LNCaP clone FGC (cell line): ENCODE measurements around the gene ST6GALNAC3.
"Not testable (repeated sequence)": the region's sequence is repeated elsewhere in the genome, so short reads cannot be mapped to it uniquely, and the experiment has no call there.

ENCODE experiments used
- DNase-seq: peaks from one replicate; pipeline ENCODE4 v3.0.0-alpha.2; 2011; ENCODE audit warnings: low read depth
- H3K4me3 ChIP-seq: 2 replicates; pipeline ENCODE4 v1.5.1; 2011; ENCODE audit warnings: mild to moderate bottlenecking, low read depth, low read length, control low read depth
- CTCF ChIP-seq: IDR thresholded peaks from 2 replicates; pipeline ENCODE4 v1.5.1; 2012; ENCODE audit warnings: mild to moderate bottlenecking; ENCODE audit not compliant: control insufficient read depth, insufficient read depth; ENCODE audit errors: extremely low read depth

ST6GALNAC3 gene

GRCh38 chr1:76090283-76091203 is 16.0 kb downstream of the ST6GALNAC3 start:
- H3K4me3 ChIP-seq: no peak overlapping the region
- no peak for DNase-seq
- TF ChIP-seq CTCF: no peak

- TF ChIP-seq CTCF: no peak
These were observed 18.3 kb downstream of the ST6GALNAC3 start for GRCh38 chr1:76092812-76093211.

GRCh38 chr1:76093522-76094312 is 19.2 kb downstream of the ST6GALNAC3 start:
- no peak for TF ChIP-seq CTCF
- DNase-seq: no peak

More at GRCh38 chr1:76092812-76093211, 18.3 kb downstream of the ST6GALNAC3 start:
- DNase-seq: no peak
- no peak overlapping the region for H3K4me3 ChIP-seq

GRCh38 chr1:76095802-76096201 is 21.3 kb downstream of the ST6GALNAC3 start:
- DNase-seq: no peak
- TF ChIP-seq CTCF: no peak
- H3K4me3 ChIP-seq: no peak overlapping the region

More at GRCh38 chr1:76093522-76094312, 19.2 kb downstream of the ST6GALNAC3 start:
- no peak overlapping the region for H3K4me3 ChIP-seq

- not testable (repeated sequence) for H3K4me3 ChIP-seq, DNase-seq
These were observed 22.5 kb downstream of the ST6GALNAC3 start for GRCh38 chr1:76097064-76097463.

GRCh38 chr1:76098845-76099244 is 24.3 kb downstream of the ST6GALNAC3 start:
- TF ChIP-seq CTCF: no peak
- no peak for DNase-seq
- no peak overlapping the region for H3K4me3 ChIP-seq

- no peak overlapping the region for H3K4me3 ChIP-seq
- DNase-seq: no peak
- TF ChIP-seq CTCF: no peak
These were observed 27.0 kb downstream of the ST6GALNAC3 start for GRCh38 chr1:76101548-76101947.
